GM23248 (cell line): ENCODE results near the gene NKX2-2.

ENCODE experiments used
- EZH2 ChIP-seq: fragments of 200-600 bp; sonication (generic); IDR thresholded peaks from 2 replicates; pipeline ENCODE4 v1.6.1; 2018; ENCODE audit warnings: antibody characterized with exemption, mild to moderate bottlenecking; ENCODE audit not compliant: insufficient read depth, poor library complexity, severe bottlenecking
- EZH2phosphoT487 ChIP-seq: fragments of 200-600 bp; sonication (generic); IDR thresholded peaks from 2 replicates; pipeline ENCODE4 v1.6.1; 2018; ENCODE audit warnings: antibody characterized with exemption, moderate library complexity, mild to moderate bottlenecking, low read depth; ENCODE audit not compliant: insufficient read depth

- no peak for TF ChIP-seq EZH2
- TF ChIP-seq EZH2phosphoT487 = no peak
Observed at GRCh38 chr20:21550587-21550986, 36.7 kb upstream of the NKX2-2 start.
